Measurements from ENCODE around the gene IMMP2L.

IMMP2L gene

GRCh38 chr7:111556977-111557376 is 5.3 kb downstream of the IMMP2L start:
- no peak for DNase-seq

GRCh38 chr7:111554086-111554485 is 8.2 kb downstream of the IMMP2L start:
- DNase-seq, result no peak

GRCh38 chr7:111541067-111541466 is 21.2 kb downstream of the IMMP2L start:
- DNase-seq, result no peak

- no peak for DNase-seq
These were observed 22.0 kb downstream of the IMMP2L start for GRCh38 chr7:111540199-111540815.

- no peak for DNase-seq
These were observed 25.2 kb downstream of the IMMP2L start for GRCh38 chr7:111537134-111537533.

- peak in 1 of 2 experiments; percentile 1 for DNase-seq
These were observed 27.0 kb downstream of the IMMP2L start for GRCh38 chr7:111535142-111535870.

GRCh38 chr7:111532625-111533024 is 29.7 kb downstream of the IMMP2L start:
- DNase-seq, result no peak

- peak in 1 of 2 experiments; percentile 5 for DNase-seq
These were observed 30.3 kb downstream of the IMMP2L start for GRCh38 chr7:111531993-111532392.

- no peak for DNase-seq
These were observed 32.0 kb downstream of the IMMP2L start for GRCh38 chr7:111530356-111530668.

GRCh38 chr7:111529507-111530355 is 32.6 kb downstream of the IMMP2L start:
- no peak for DNase-seq

GRCh38 chr7:111528331-111528730 is 34.0 kb downstream of the IMMP2L start:
- DNase-seq, result no peak

GRCh38 chr7:111527545-111527944 is 34.7 kb downstream of the IMMP2L start:
- DNase-seq, result no peak

- DNase-seq, result no peak
These were observed 37.2 kb downstream of the IMMP2L start for GRCh38 chr7:111525100-111525499.

GRCh38 chr7:111521660-111522059 is 40.6 kb downstream of the IMMP2L start:
- no peak for DNase-seq

- no peak for DNase-seq
These were observed 44.0 kb downstream of the IMMP2L start for GRCh38 chr7:111518264-111518663.

- no peak for DNase-seq
These were observed 44.7 kb downstream of the IMMP2L start for GRCh38 chr7:111517549-111517951.

- DNase-seq, result no peak
These were observed 45.7 kb downstream of the IMMP2L start for GRCh38 chr7:111516612-111517011.

GRCh38 chr7:111513566-111513965 is 48.7 kb downstream of the IMMP2L start:
- no peak for DNase-seq

- DNase-seq, result no peak
These were observed 50.4 kb downstream of the IMMP2L start for GRCh38 chr7:111511845-111512244.

- DNase-seq, result no peak
These were observed 51.5 kb downstream of the IMMP2L start for GRCh38 chr7:111510584-111511378.

GRCh38 chr7:111510062-111510461 is 52.2 kb downstream of the IMMP2L start:
- no peak for DNase-seq

GRCh38 chr7:111509288-111509687 is 53.0 kb downstream of the IMMP2L start:
- no peak for DNase-seq

GRCh38 chr7:111508387-111508786 is 53.9 kb downstream of the IMMP2L start:
- no peak for DNase-seq
